HepG2 (cell line): ENCODE measurements around the gene WIZ. TPM values are rescaled to one million over a fixed set of nuclear protein-coding genes. Genes with fewer than 3 reads are reported as not detected.
A peak's percentile ranks its signal among the peaks of the same experiment; 100 is the strongest.

ENCODE experiments used
- CCAR2 ChIP-seq: fragments of 200-400 bp; formaldehyde crosslinking; optimal IDR thresholded peaks from 2 replicates; pipeline ENCODE3; 2018; ENCODE audit warnings: low read depth, mild to moderate bottlenecking, low read length, moderate library complexity
- CHCHD3 ChIP-seq: sonication (generic); formaldehyde crosslinking; IDR thresholded peaks from 2 replicates; pipeline ENCODE4 v1.8.0; 2022; ENCODE audit warnings: mild to moderate bottlenecking, missing genetic modification reagents, moderate library complexity
- HOXA3 ChIP-seq: sonication (generic); formaldehyde crosslinking; IDR thresholded peaks from 2 replicates; pipeline ENCODE4 v1.5.0; 2020; ENCODE audit warnings: missing genetic modification reagents
- MEIS1 ChIP-seq: sonication (generic); formaldehyde crosslinking; IDR thresholded peaks from 2 replicates; pipeline ENCODE4 v1.9.0; 2021; ENCODE audit warnings: mild to moderate bottlenecking, missing genetic modification reagents, moderate library complexity, borderline replicate concordance
- MTA1 ChIP-seq: sonication (generic); formaldehyde crosslinking; IDR thresholded peaks from 2 replicates; pipeline ENCODE4 v1.4.0; 2020; ENCODE audit warnings: missing genetic modification reagents, mild to moderate bottlenecking, borderline replicate concordance
- NONO ChIP-seq, 2 experiments: fragments of 450-650 bp in 1 of 2; sonication (generic) in 1 of 2; formaldehyde crosslinking in 1 of 2; IDR thresholded peaks in 1 of 2; conservative IDR thresholded peaks in 1 of 2; 2 replicates each; pipeline versions ENCODE4 v1.6.1 to v1.8.0; 2017 to 2022; ENCODE audit warnings: mild to moderate bottlenecking in 1 of 2, missing genetic modification reagents in 1 of 2, moderate library complexity in 1 of 2
- PCBP2 ChIP-seq: fragments of 200-400 bp; formaldehyde crosslinking; optimal IDR thresholded peaks from 2 replicates; pipeline ENCODE3; 2018; ENCODE audit warnings: low read length, low read depth; ENCODE audit not compliant: poor library complexity, severe bottlenecking
- POLR2G ChIP-seq: fragments of 200-400 bp; formaldehyde crosslinking; IDR thresholded peaks from 2 replicates; pipeline ENCODE4 v1.6.1; 2018; ENCODE audit warnings: mild to moderate bottlenecking, low read depth, low read length, moderate library complexity
- SALL1 ChIP-seq: sonication (generic); formaldehyde crosslinking; IDR thresholded peaks from 2 replicates; pipeline ENCODE4 v1.8.0; 2022; ENCODE audit warnings: mild to moderate bottlenecking, missing genetic modification reagents
- SP4 ChIP-seq: sonication (generic); formaldehyde crosslinking; IDR thresholded peaks from 2 replicates; pipeline ENCODE4 v1.8.1; 2023; ENCODE audit warnings: mild to moderate bottlenecking, missing genetic modification reagents
- TGIF2 ChIP-seq: IDR thresholded peaks from 2 replicates; pipeline ENCODE4 v1.6.1; 2016; ENCODE audit warnings: control low read depth, missing compliant biosample characterization
- ZFP1 ChIP-seq: IDR thresholded peaks from 2 replicates; pipeline ENCODE4 v1.6.1; 2016
- ZFP36L2 ChIP-seq: sonication (generic); formaldehyde crosslinking; IDR thresholded peaks from 2 replicates; pipeline ENCODE4 v1.4.0; 2020; ENCODE audit warnings: missing genetic modification reagents
- ZNF225 ChIP-seq: sonication (generic); formaldehyde crosslinking; IDR thresholded peaks from 2 replicates; pipeline ENCODE4 v1.4.0; 2020; ENCODE audit warnings: mild to moderate bottlenecking, missing genetic modification reagents
- ZNF331 ChIP-seq: sonication (generic); formaldehyde crosslinking; IDR thresholded peaks from 2 replicates; pipeline ENCODE4 v1.4.0; 2020; ENCODE audit warnings: missing genetic modification reagents
- polyA plus RNA-seq, 8 experiments: library from polyadenylated mRNA; depleted of rRNA in 3 of 8; stranded (reverse) in 7 of 8; unstranded in 1 of 8; fragments of >200 nt; fragmentation: Illumina TruSeq in 4 of 8; extraction: Trizol in 4 of 8; gene quantifications; 2 replicates each; pipeline versions ENCODE4 v1.2.1 to v1.2.3, GENCODE V29; 2011 to 2016; ENCODE audit warnings: low read depth in 4 of 8, missing spikeins in 1 of 8, mixed read lengths in 1 of 8; ENCODE audit not compliant: insufficient read depth in 1 of 8
- total RNA-seq, 5 experiments: library from RNA; depleted of rRNA; stranded (reverse); fragments of >200 nt; fragmentation: Illumina TruSeq; extraction: Trizol; gene quantifications; 2 replicates each; pipeline ENCODE4 v1.2.3, GENCODE V29; 2016; ENCODE audit warnings: low read depth in 1 of 5
- TF ChIP-seq, protein P1 (sequence below): sonication (generic); formaldehyde crosslinking; IDR thresholded peaks from 2 replicates; pipeline ENCODE4 v1.4.0; 2020; ENCODE audit warnings: missing genetic modification reagents
- TF ChIP-seq, protein P2 (sequence below): sonication (generic); formaldehyde crosslinking; IDR thresholded peaks from 2 replicates; pipeline ENCODE4 v1.5.0; 2020; ENCODE audit warnings: mild to moderate bottlenecking, missing genetic modification reagents
- TF ChIP-seq, protein P3 (sequence below): sonication (generic); formaldehyde crosslinking; IDR thresholded peaks from 2 replicates; pipeline ENCODE4 v1.4.0; 2020; ENCODE audit warnings: mild to moderate bottlenecking, missing genetic modification reagents
- TF ChIP-seq, protein P4 (sequence below): sonication (generic); formaldehyde crosslinking; IDR thresholded peaks from 2 replicates; pipeline ENCODE4 v1.8.0; 2022; ENCODE audit warnings: low read depth, missing genetic modification reagents
- TF ChIP-seq, protein P5 (sequence below): sonication (generic); formaldehyde crosslinking; IDR thresholded peaks from 2 replicates; pipeline ENCODE4 v1.8.0; 2022; ENCODE audit warnings: mild to moderate bottlenecking, missing genetic modification reagents, borderline replicate concordance

WIZ gene
- total and polyA plus RNA-seq, 2 of the 13 experiments (the other 11 are each of a cell fraction or from before 2014, with no cell fraction given): 4.7 to 4.8 TPM

DNA sequence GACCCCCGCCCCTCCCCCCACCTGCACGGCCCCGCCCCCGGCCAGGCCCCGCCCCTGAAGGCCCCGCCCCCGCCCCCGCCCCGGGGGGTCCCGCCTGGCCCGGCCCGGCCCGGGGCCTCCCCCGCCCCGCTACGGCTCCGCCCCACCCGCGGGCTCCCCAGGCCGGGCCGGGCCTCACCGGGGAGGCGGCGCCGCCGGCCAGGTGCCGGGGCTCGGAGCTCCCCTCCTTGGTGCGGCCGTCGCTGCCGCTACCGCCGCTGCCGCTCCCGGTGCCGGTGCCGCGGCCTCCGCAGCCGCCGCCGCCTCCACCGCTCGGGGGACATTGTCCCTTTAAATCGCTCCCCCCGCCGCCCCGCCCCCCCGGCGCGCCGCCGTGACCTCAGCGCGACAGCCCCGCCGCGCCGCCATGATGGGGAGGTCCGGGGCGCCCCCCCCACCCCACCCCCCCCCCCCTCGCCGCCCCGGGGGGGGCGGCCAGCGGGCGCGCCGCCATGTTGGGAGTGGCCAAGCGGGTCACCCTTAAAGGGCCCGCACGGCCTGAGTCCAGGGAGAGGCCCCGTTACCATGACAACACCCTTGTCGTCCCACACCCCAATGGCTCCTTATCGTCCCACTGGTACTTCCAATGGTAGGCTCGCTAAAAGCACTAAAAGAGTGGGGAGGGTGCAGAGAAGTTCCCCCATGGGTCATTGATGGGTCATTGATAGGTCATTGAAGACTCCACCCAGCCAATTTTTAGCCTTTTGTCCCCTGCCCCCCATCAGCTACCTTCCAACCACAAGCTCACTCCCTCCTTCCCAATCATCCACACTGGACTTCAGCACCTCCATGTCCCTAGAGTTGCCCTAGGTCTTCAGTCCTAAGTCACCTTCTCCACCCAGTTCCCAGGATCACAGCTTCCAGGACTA lies at the start of gene WIZ (continued):
- TF ChIP-seq ZFP36L2 (CRISPR knock-in tag) (no peak), NONO (IDR thresholded peaks at IDR 0.05) (no peak), NONO (CRISPR knock-in tag; conservative IDR thresholded peaks at IDR 0.05) (no peak), PCBP2 (no peak), TGIF2 (CRISPR knock-in tag) (no peak), POLR2G (no peak), SALL1 (CRISPR knock-in tag) (0 out of 2 replicates have a peak, but pooled peaks have one; percentile 14), HOXA3 (CRISPR knock-in tag) (peak; percentile 66), ZNF225 (no peak), MTA1 (CRISPR knock-in tag) (no peak), SP4 (peak; percentile 36; the same call in 1 of the 2 replicates), ZNF331 (CRISPR knock-in tag) (no peak), MEIS1 (no peak), CHCHD3 (CRISPR knock-in tag) (no peak), ZFP1 (CRISPR knock-in tag) (no peak), CCAR2 (no peak)
- TF ChIP-seq, protein P1, sequence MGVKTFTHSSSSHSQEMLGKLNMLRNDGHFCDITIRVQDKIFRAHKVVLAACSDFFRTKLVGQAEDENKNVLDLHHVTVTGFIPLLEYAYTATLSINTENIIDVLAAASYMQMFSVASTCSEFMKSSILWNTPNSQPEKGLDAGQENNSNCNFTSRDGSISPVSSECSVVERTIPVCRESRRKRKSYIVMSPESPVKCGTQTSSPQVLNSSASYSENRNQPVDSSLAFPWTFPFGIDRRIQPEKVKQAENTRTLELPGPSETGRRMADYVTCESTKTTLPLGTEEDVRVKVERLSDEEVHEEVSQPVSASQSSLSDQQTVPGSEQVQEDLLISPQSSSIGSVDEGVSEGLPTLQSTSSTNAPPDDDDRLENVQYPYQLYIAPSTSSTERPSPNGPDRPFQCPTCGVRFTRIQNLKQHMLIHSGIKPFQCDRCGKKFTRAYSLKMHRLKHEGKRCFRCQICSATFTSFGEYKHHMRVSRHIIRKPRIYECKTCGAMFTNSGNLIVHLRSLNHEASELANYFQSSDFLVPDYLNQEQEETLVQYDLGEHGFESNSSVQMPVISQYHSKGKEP: no peak
- TF ChIP-seq, protein P2, sequence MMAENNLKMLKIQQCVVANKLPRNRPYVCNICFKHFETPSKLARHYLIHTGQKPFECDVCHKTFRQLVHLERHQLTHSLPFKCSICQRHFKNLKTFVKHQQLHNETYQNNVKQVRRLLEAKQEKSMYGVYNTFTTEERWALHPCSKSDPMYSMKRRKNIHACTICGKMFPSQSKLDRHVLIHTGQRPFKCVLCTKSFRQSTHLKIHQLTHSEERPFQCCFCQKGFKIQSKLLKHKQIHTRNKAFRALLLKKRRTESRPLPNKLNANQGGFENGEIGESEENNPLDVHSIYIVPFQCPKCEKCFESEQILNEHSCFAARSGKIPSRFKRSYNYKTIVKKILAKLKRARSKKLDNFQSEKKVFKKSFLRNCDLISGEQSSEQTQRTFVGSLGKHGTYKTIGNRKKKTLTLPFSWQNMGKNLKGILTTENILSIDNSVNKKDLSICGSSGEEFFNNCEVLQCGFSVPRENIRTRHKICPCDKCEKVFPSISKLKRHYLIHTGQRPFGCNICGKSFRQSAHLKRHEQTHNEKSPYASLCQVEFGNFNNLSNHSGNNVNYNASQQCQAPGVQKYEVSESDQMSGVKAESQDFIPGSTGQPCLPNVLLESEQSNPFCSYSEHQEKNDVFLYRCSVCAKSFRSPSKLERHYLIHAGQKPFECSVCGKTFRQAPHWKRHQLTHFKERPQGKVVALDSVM (CRISPR knock-in tag): no peak
- TF ChIP-seq, protein P3, sequence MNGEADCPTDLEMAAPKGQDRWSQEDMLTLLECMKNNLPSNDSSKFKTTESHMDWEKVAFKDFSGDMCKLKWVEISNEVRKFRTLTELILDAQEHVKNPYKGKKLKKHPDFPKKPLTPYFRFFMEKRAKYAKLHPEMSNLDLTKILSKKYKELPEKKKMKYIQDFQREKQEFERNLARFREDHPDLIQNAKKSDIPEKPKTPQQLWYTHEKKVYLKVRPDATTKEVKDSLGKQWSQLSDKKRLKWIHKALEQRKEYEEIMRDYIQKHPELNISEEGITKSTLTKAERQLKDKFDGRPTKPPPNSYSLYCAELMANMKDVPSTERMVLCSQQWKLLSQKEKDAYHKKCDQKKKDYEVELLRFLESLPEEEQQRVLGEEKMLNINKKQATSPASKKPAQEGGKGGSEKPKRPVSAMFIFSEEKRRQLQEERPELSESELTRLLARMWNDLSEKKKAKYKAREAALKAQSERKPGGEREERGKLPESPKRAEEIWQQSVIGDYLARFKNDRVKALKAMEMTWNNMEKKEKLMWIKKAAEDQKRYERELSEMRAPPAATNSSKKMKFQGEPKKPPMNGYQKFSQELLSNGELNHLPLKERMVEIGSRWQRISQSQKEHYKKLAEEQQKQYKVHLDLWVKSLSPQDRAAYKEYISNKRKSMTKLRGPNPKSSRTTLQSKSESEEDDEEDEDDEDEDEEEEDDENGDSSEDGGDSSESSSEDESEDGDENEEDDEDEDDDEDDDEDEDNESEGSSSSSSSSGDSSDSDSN (CRISPR knock-in tag): no peak
- TF ChIP-seq, protein P4, sequence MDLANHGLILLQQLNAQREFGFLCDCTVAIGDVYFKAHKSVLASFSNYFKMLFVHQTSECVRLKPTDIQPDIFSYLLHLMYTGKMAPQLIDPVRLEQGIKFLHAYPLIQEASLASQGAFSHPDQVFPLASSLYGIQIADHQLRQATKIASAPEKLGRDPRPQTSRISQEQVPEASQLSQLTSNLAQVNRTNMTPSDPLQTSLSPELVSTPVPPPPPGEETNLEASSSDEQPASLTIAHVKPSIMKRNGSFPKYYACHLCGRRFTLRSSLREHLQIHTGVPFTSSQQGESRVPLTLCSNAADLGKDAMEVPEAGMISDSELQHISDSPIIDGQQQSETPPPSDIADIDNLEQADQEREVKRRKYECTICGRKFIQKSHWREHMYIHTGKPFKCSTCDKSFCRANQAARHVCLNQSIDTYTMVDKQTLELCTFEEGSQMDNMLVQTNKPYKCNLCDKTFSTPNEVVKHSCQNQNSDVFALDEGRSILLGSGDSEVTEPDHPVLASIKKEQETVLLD (CRISPR knock-in tag): no peak
- TF ChIP-seq, protein P5, sequence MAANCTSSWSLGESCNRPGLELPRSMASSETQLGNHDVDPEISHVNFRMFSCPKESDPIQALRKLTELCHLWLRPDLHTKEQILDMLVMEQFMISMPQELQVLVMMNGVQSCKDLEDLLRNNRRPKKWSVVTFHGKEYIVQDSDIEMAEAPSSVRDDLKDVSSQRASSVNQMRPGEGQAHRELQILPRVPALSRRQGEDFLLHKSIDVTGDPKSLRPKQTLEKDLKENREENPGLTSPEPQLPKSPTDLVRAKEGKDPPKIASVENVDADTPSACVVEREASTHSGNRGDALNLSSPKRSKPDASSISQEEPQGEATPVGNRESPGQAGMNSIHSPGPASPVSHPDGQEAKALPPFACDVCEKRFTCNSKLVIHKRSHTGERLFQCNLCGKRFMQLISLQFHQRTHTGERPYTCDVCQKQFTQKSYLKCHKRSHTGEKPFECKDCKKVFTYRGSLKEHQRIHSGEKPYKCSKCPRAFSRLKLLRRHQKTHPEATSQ: no peak
